IMR-90 (cell line): ENCODE measurements around the gene FTO. TPM values are rescaled to one million over a fixed set of nuclear protein-coding genes. Genes with fewer than 3 reads are reported as not detected.

ENCODE experiments used
- ATAC-seq: fragments of 200-7000 bp; cut with Tn5 transposase; 2 replicates; pipeline ENCODE4 v1.9.1; 2020; ENCODE audit warnings: low read depth, mild to moderate bottlenecking, moderate library complexity
- BruUV-seq: library from RNA; stranded (reverse); fragments of 400-500 nt; replicated peaks from 2 replicates; lab custom pipeline; 2021; lab: Mats Ljungman, UMichigan
- CTCF ChIA-PET: fragments of 300-600 bp; formaldehyde crosslinking; extraction: SDS; loops from one replicate; lab custom pipeline; 2021; ENCODE audit warnings: antibody characterized with exemption; lab: Yijun Ruan, JAX
- POLR2A ChIA-PET: fragments of 300-600 bp; sonication (Branson Sonifier 250); formaldehyde crosslinking; loops from one replicate; lab custom pipeline; 2022; ENCODE audit warnings: antibody characterized with exemption; ENCODE audit not compliant: unreplicated experiment; lab: Charles Lee
- DNase-seq: peaks from one replicate; pipeline ENCODE4 v3.0.0; 2013
- H2AFZ ChIP-seq: replicated peaks from 2 replicates; pipeline ENCODE3; 2013; ENCODE audit warnings: low read length, mild to moderate bottlenecking; ENCODE audit not compliant: poor library complexity
- H2AK5ac ChIP-seq: 2 replicates; pipeline ENCODE4 v1.6.1; 2013; ENCODE audit warnings: low read depth, low read length, inconsistent platforms
- H2AK9ac ChIP-seq: replicated peaks from 2 replicates; pipeline ENCODE3; 2013; ENCODE audit warnings: mild to moderate bottlenecking, low read depth, low read length, moderate library complexity; ENCODE audit not compliant: poor library complexity
- H2BK120ac ChIP-seq: 2 replicates; pipeline ENCODE4 v1.6.1; 2013; ENCODE audit warnings: low read depth, low read length, inconsistent platforms
- H2BK15ac ChIP-seq: 3 replicates; pipeline ENCODE4 v1.6.1; 2013; ENCODE audit warnings: low read depth, low read length, inconsistent platforms
- H2BK20ac ChIP-seq: 2 replicates; pipeline ENCODE4 v1.6.1; 2013; ENCODE audit warnings: low read depth, mild to moderate bottlenecking, inconsistent platforms, low read length, moderate library complexity
- H2BK5ac ChIP-seq: 2 replicates; pipeline ENCODE4 v1.6.1; 2013; ENCODE audit warnings: mild to moderate bottlenecking, low read depth, low read length, inconsistent platforms; ENCODE audit not compliant: poor library complexity, severe bottlenecking
- H3K14ac ChIP-seq: replicated peaks from 2 replicates; pipeline ENCODE4 v1.6.1; 2013; ENCODE audit warnings: low read depth, low read length, inconsistent platforms
- H3K18ac ChIP-seq: 2 replicates; pipeline ENCODE4 v1.6.1; 2013; ENCODE audit warnings: low read depth, low read length, control low read depth
- H3K23ac ChIP-seq: 2 replicates; pipeline ENCODE4 v1.6.1; 2013; ENCODE audit warnings: low read depth, low read length, inconsistent platforms
- H3K27ac ChIP-seq: 2 replicates; pipeline ENCODE4 v1.5.1; 2013; ENCODE audit warnings: mild to moderate bottlenecking, control low read depth, low read length; ENCODE audit not compliant: insufficient read depth
- H3K27me3 ChIP-seq: 2 replicates; pipeline ENCODE4 v1.6.1; 2013; ENCODE audit warnings: low read length; ENCODE audit not compliant: control insufficient read depth, insufficient read depth
- H3K36me3 ChIP-seq: 2 replicates; pipeline ENCODE4 v1.6.1; 2013; ENCODE audit warnings: low read length, mixed read lengths; ENCODE audit not compliant: control insufficient read depth, insufficient read depth
- H3K4ac ChIP-seq: 2 replicates; pipeline ENCODE4 v1.6.1; 2013; ENCODE audit warnings: low read depth, low read length, inconsistent platforms
- H3K4me1 ChIP-seq: 2 replicates; pipeline ENCODE4 v1.6.1; 2013; ENCODE audit warnings: low read length, mixed read lengths; ENCODE audit not compliant: control insufficient read depth, insufficient read depth
- H3K4me2 ChIP-seq: 2 replicates; pipeline ENCODE4 v1.6.1; 2013; ENCODE audit warnings: low read depth, mild to moderate bottlenecking, control low read depth, low read length, moderate library complexity
- H3K4me3 ChIP-seq: 2 replicates; pipeline ENCODE4 v1.5.1; 2013; ENCODE audit warnings: low read depth, mild to moderate bottlenecking, control low read depth, low read length, moderate library complexity; ENCODE audit not compliant: insufficient read depth
- H3K56ac ChIP-seq: 2 replicates; pipeline ENCODE4 v1.6.1; 2013; ENCODE audit warnings: low read length, inconsistent platforms; ENCODE audit not compliant: insufficient read depth; ENCODE audit errors: extremely low read depth
- H3K79me1 ChIP-seq, 2 experiments: 2 replicates each; pipeline ENCODE4 v1.6.1; 2013; ENCODE audit warnings: low read length in 2 of 2, inconsistent platforms in 1 of 2, low read depth in 1 of 2
- H3K9ac ChIP-seq: 2 replicates; pipeline ENCODE4 v1.6.1; 2013; ENCODE audit warnings: low read depth, low read length, control low read depth
- H3K9me1 ChIP-seq: 2 replicates; pipeline ENCODE4 v1.6.1; 2013; ENCODE audit warnings: low read length, inconsistent platforms; ENCODE audit not compliant: insufficient read depth
- H3K9me3 ChIP-seq: 2 replicates; pipeline ENCODE4 v1.6.1; 2013; ENCODE audit warnings: low read length; ENCODE audit not compliant: control insufficient read depth, insufficient read depth
- H4K20me1 ChIP-seq: 2 replicates; pipeline ENCODE4 v1.6.1; 2013; ENCODE audit warnings: low read length, inconsistent platforms; ENCODE audit not compliant: insufficient read depth
- H4K5ac ChIP-seq: 2 replicates; pipeline ENCODE4 v1.6.1; 2013; ENCODE audit warnings: mild to moderate bottlenecking, low read depth, low read length, control low read depth
- H4K8ac ChIP-seq, 2 experiments: 2 replicates each; pipeline ENCODE4 v1.6.1; 2013; ENCODE audit warnings: low read depth in 2 of 2, low read length in 2 of 2, control low read depth in 1 of 2, inconsistent platforms in 1 of 2
- H4K91ac ChIP-seq: 2 replicates; pipeline ENCODE4 v1.6.1; 2013; ENCODE audit warnings: low read depth, low read length, inconsistent platforms; ENCODE audit not compliant: insufficient read depth
- BHLHE40 ChIP-seq: fragments of 150-350 bp; IDR thresholded peaks from 2 replicates; pipeline ENCODE4 v1.6.1; 2016; ENCODE audit warnings: mild to moderate bottlenecking, low read depth, low read length
- CEBPB ChIP-seq: IDR thresholded peaks from 2 replicates; pipeline ENCODE4 v1.6.1; 2012; ENCODE audit warnings: low read depth, low read length, improper control_type of control experiment
- CHD1 ChIP-seq: IDR thresholded peaks from 2 replicates; pipeline ENCODE4 v1.6.1; 2012; ENCODE audit warnings: low read depth, low read length, improper control_type of control experiment
- MAFK ChIP-seq: IDR thresholded peaks from 2 replicates; pipeline ENCODE4 v1.6.1; 2012; ENCODE audit warnings: low read depth, low read length, improper control_type of control experiment
- MAZ ChIP-seq: IDR thresholded peaks from 2 replicates; pipeline ENCODE4 v1.6.1; 2012; ENCODE audit warnings: low read depth, mild to moderate bottlenecking, low read length, improper control_type of control experiment, moderate library complexity, borderline replicate concordance
- MXI1 ChIP-seq: IDR thresholded peaks from 2 replicates; pipeline ENCODE4 v1.6.1; 2012; ENCODE audit warnings: low read depth, mild to moderate bottlenecking, low read length, moderate library complexity, borderline replicate concordance
- NFE2L2 ChIP-seq: fragments of 150-350 bp; IDR thresholded peaks from 2 replicates; pipeline ENCODE4 v1.6.1; 2016; ENCODE audit warnings: low read depth, mild to moderate bottlenecking, low read length
- POLR2A ChIP-seq: IDR thresholded peaks from 2 replicates; pipeline ENCODE4 v1.6.1; 2012; ENCODE audit warnings: mild to moderate bottlenecking, low read depth, low read length
- RAD21 ChIP-seq: IDR thresholded peaks from 2 replicates; pipeline ENCODE4 v1.6.1; 2012; ENCODE audit warnings: low read length, improper control_type of control experiment
- RCOR1 ChIP-seq: IDR thresholded peaks from 2 replicates; pipeline ENCODE4 v1.6.1; 2012; ENCODE audit warnings: mild to moderate bottlenecking, low read length, improper control_type of control experiment; ENCODE audit not compliant: insufficient replicate concordance
- RFX5 ChIP-seq: IDR thresholded peaks from 2 replicates; pipeline ENCODE4 v1.8.0; 2012; ENCODE audit warnings: low read depth, mild to moderate bottlenecking, low read length, moderate library complexity
- SMC3 ChIP-seq: fragments of 150-350 bp; IDR thresholded peaks from 2 replicates; pipeline ENCODE4 v1.6.1; 2016; ENCODE audit warnings: low read depth, mild to moderate bottlenecking, antibody characterized with exemption, low read length, moderate library complexity
- WGBS, 2 experiments: methylation state at CpG; one replicate each; pipeline versions ENCODE4 v1.1.5 to v1.1.7; 2013; ENCODE audit warnings: missing lambda C conversion rate in 2 of 2; ENCODE audit not compliant: insufficient read length in 1 of 2; ENCODE audit errors: extremely low coverage in 2 of 2; 5-methylcytosine and 5-hydroxymethylcytosine counted together
- dilution Hi-C: fragments of 300-500 bp; cut with HindIII; formaldehyde crosslinking; loops from one replicate; pipeline ENCODE4 v1.14.3; 2018; ENCODE audit warnings: low sequenced_read_pairs; ENCODE audit not compliant: unreplicated experiment
- in situ Hi-C: fragments of 300-500 bp; cut with MboI; formaldehyde crosslinking; loops from 3 replicates; pipeline ENCODE4 v1.14.3; 2019; ENCODE audit warnings: low sequenced_read_pairs, inconsistent platforms, mixed read lengths
- intact Hi-C: fragments of 100-400 bp; cut with micrococcal nuclease; formaldehyde crosslinking; loops from 2 replicates; pipeline ENCODE4 v1.10.0; 2022
- polyA plus RNA-seq, 3 experiments: library from polyadenylated mRNA; depleted of rRNA; stranded (reverse); fragments of >200 nt; gene quantifications; 2 replicates each; pipeline ENCODE4 v1.2.3, GENCODE V29; 2012; ENCODE audit warnings: low replicate concordance in 1 of 3
- total RNA-seq: library from RNA; depleted of rRNA; stranded (reverse); fragments of >200 nt; gene quantifications from 2 replicates; pipeline ENCODE4 v1.2.3, GENCODE V29; 2012
- TF ChIP-seq, protein P1 (sequence below): fragments of 150-350 bp; IDR thresholded peaks from 2 replicates; pipeline ENCODE4 v1.6.1; 2016; ENCODE audit warnings: low read depth, mild to moderate bottlenecking, low read length, moderate library complexity, borderline replicate concordance
- TF ChIP-seq, protein P2 (sequence below): conservative IDR thresholded peaks from 2 replicates; pipeline ENCODE4 v1.5.1; 2012; ENCODE audit warnings: mild to moderate bottlenecking, low read depth, low read length, improper control_type of control experiment
- TF ChIP-seq, protein P3 (sequence below): fragments of 150-350 bp; IDR thresholded peaks from 2 replicates; pipeline ENCODE4 v1.6.1; 2017; ENCODE audit warnings: mild to moderate bottlenecking, antibody characterized with exemption, low read length, low read depth

Gene FTO
- total and polyA plus RNA-seq, 2 of the 4 experiments (the other 2 are of a cell fraction): 70.3 to 132 TPM

GRCh38 chr16:54177862-54178477, 474.0 kb downstream of the FTO start:
- H3K4ac ChIP-seq: no peak overlapping the region
- H2BK5ac ChIP-seq: no peak overlapping the region
- in situ Hi-C loops (no loop called here), dilution Hi-C loops (no loop called here), intact Hi-C loops (no loop called here)
- H3K14ac ChIP-seq: no peak overlapping the region
- H3K18ac ChIP-seq: no peak overlapping the region
- no peak overlapping the region for H2BK120ac ChIP-seq
- ChIA-PET POLR2A (no interaction called here), CTCF (no interaction called here)
- H3K4me1 ChIP-seq: no peaks in the 10 kb centered on the region
- BruUV-seq: no TSS peak
- no peak overlapping the region for H4K8ac ChIP-seq
- no peaks in the 10 kb centered on the region for H3K9me3 ChIP-seq
- H4K91ac ChIP-seq: no peak overlapping the region
- no peak overlapping the region for H2AK9ac ChIP-seq
- no peak overlapping the region for H3K27ac ChIP-seq
- no peak overlapping the region for H2AK5ac ChIP-seq
- no peak overlapping the region for H3K4me2 ChIP-seq
- no peaks in the 10 kb centered on the region for H4K20me1 ChIP-seq
- no peak overlapping the region for H4K5ac ChIP-seq
- H2BK20ac ChIP-seq: no peak overlapping the region
- no peaks in the 10 kb centered on the region for H3K36me3 ChIP-seq
- H3K27me3 ChIP-seq: peaks cover 46% of the 10 kb centered on the region
- no peak overlapping the region for H3K23ac ChIP-seq
- TF ChIP-seq, protein P1, sequence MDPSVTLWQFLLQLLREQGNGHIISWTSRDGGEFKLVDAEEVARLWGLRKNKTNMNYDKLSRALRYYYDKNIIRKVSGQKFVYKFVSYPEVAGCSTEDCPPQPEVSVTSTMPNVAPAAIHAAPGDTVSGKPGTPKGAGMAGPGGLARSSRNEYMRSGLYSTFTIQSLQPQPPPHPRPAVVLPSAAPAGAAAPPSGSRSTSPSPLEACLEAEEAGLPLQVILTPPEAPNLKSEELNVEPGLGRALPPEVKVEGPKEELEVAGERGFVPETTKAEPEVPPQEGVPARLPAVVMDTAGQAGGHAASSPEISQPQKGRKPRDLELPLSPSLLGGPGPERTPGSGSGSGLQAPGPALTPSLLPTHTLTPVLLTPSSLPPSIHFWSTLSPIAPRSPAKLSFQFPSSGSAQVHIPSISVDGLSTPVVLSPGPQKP: no peak
- TF ChIP-seq, protein P2, sequence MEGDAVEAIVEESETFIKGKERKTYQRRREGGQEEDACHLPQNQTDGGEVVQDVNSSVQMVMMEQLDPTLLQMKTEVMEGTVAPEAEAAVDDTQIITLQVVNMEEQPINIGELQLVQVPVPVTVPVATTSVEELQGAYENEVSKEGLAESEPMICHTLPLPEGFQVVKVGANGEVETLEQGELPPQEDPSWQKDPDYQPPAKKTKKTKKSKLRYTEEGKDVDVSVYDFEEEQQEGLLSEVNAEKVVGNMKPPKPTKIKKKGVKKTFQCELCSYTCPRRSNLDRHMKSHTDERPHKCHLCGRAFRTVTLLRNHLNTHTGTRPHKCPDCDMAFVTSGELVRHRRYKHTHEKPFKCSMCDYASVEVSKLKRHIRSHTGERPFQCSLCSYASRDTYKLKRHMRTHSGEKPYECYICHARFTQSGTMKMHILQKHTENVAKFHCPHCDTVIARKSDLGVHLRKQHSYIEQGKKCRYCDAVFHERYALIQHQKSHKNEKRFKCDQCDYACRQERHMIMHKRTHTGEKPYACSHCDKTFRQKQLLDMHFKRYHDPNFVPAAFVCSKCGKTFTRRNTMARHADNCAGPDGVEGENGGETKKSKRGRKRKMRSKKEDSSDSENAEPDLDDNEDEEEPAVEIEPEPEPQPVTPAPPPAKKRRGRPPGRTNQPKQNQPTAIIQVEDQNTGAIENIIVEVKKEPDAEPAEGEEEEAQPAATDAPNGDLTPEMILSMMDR: no peak
- TF ChIP-seq RFX5 (no peak), MXI1 (no peak), RCOR1 (no peak), NFE2L2 (no peak), MAZ (no peak), BHLHE40 (no peak), CEBPB (no peak), RAD21 (no peak), SMC3 (no peak), POLR2A (no peak), CHD1 (no peak), MAFK (no peak)
- TF ChIP-seq, protein P3, sequence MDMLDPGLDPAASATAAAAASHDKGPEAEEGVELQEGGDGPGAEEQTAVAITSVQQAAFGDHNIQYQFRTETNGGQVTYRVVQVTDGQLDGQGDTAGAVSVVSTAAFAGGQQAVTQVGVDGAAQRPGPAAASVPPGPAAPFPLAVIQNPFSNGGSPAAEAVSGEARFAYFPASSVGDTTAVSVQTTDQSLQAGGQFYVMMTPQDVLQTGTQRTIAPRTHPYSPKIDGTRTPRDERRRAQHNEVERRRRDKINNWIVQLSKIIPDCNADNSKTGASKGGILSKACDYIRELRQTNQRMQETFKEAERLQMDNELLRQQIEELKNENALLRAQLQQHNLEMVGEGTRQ: no peak
- no peaks in the 10 kb centered on the region for H3K9me1 ChIP-seq
- no peak overlapping the region for H3K4me3 ChIP-seq
- no CpG with 5 or more reads among the region's 11 CpGs for WGBS, 2 experiments
- ATAC-seq (no peak), DNase-seq (no peak)
- H2AFZ ChIP-seq: no peak overlapping the region
- H2BK15ac ChIP-seq: no peak overlapping the region
- no peak overlapping the region for H3K56ac ChIP-seq
- no peak overlapping the region for H3K9ac ChIP-seq
- no peaks in the 10 kb centered on the region for H3K79me1 ChIP-seq
